ENCODE measurements around the gene ZDHHC11B. TPM values are rescaled to one million over a fixed set of nuclear protein-coding genes. Genes with fewer than 3 reads are reported as not detected.
"Not testable (repeated sequence)": the region's sequence is repeated elsewhere in the genome, so short reads cannot be mapped to it uniquely, and the experiment has no call there.

Gene ZDHHC11B
- total RNA-seq, 1 experiment from 2014 or later = not detected

- TF ChIP-seq, protein P1, sequence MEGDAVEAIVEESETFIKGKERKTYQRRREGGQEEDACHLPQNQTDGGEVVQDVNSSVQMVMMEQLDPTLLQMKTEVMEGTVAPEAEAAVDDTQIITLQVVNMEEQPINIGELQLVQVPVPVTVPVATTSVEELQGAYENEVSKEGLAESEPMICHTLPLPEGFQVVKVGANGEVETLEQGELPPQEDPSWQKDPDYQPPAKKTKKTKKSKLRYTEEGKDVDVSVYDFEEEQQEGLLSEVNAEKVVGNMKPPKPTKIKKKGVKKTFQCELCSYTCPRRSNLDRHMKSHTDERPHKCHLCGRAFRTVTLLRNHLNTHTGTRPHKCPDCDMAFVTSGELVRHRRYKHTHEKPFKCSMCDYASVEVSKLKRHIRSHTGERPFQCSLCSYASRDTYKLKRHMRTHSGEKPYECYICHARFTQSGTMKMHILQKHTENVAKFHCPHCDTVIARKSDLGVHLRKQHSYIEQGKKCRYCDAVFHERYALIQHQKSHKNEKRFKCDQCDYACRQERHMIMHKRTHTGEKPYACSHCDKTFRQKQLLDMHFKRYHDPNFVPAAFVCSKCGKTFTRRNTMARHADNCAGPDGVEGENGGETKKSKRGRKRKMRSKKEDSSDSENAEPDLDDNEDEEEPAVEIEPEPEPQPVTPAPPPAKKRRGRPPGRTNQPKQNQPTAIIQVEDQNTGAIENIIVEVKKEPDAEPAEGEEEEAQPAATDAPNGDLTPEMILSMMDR (IDR thresholded peaks at IDR 0.05; ENCODE audit: unreplicated experiment) = no peak
- no peaks in the 10 kb centered on the region for H3K9me3 Mint-ChIP-seq (ENCODE audit: unreplicated experiment)
- peaks cover 10% of the 10 kb centered on the region for H3K27me3 Mint-ChIP-seq (ENCODE audit: insufficient read depth, unreplicated experiment)
- peaks cover 10% of the 10 kb centered on the region for H3K36me3 Mint-ChIP-seq (ENCODE audit: insufficient read depth, unreplicated experiment)
- no peak for DNase-seq (ENCODE audit: unreplicated experiment)
- H3K4me1 Mint-ChIP-seq (ENCODE audit: insufficient read depth, unreplicated experiment) = no peaks in the 10 kb centered on the region
- POLR2A ChIA-PET = no interaction called here
- CTCF ChIA-PET = interaction anchor here (0.7 kb wide), 2 partner anchors 569 to 1645 kb away, joined by 3 read pairs; no protein-coding TSS in a partner anchor
- intact Hi-C loops (cut with micrococcal nuclease) = no loop called here
- H3K4me3 Mint-ChIP-seq (ENCODE audit: unreplicated experiment) = no peak overlapping the region
- no TSS peak for BruUV-seq (replicated peaks)
- H3K27ac Mint-ChIP-seq (ENCODE audit: low read depth, unreplicated experiment) = no peak overlapping the region
Measured at GRCh38 chr5:756865-757345, 27.6 kb downstream of the ZDHHC11B start.

DNA sequence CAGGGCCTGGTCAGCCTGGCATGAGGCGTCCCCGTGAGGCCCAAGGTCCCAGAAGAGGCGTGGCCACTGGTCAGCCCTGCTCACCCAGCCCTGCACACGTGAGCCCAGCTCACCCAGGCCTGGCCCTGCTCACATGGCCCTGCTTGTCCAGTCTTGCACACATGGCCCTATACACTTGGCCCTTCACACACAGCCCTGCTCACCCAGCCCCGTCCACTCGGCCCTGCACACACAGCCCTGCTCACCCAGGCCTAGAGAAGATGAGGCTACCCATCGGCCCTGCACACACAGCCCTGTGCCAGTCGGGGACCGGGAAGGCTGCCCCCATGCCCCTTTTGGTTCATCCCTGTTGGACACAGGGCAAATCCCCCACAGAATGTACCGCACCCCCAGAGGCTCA lies 28.4 kb downstream of the ZDHHC11B start:
- H3K9me3 Mint-ChIP-seq (ENCODE audit: unreplicated experiment) = no peaks in the 10 kb centered on the region
- H3K4me3 Mint-ChIP-seq (ENCODE audit: unreplicated experiment) = no peak overlapping the region
- ChIA-PET CTCF (interaction anchor here (0.7 kb wide), 1 partner anchor 568 kb away, joined by 3 read pairs; no protein-coding TSS in a partner anchor), POLR2A (no interaction called here)
- intact Hi-C loops (cut with micrococcal nuclease) = no loop called here
- no peaks in the 10 kb centered on the region for H3K4me1 Mint-ChIP-seq (ENCODE audit: insufficient read depth, unreplicated experiment)
- H3K36me3 Mint-ChIP-seq (ENCODE audit: insufficient read depth, unreplicated experiment) = peaks cover 10% of the 10 kb centered on the region
- no peak overlapping the region for H3K27ac Mint-ChIP-seq (ENCODE audit: low read depth, unreplicated experiment)
- H3K27me3 Mint-ChIP-seq (ENCODE audit: insufficient read depth, unreplicated experiment) = peaks cover 10% of the 10 kb centered on the region
- TF ChIP-seq, protein P1 (IDR thresholded peaks at IDR 0.05; ENCODE audit: unreplicated experiment) = no peak
- DNase-seq (ENCODE audit: unreplicated experiment) = no peak
- no TSS peak for BruUV-seq (replicated peaks)

GRCh38 chr5:754143-754632 lies 30.3 kb downstream of the ZDHHC11B start:
- H3K9me3 Mint-ChIP-seq (ENCODE audit: unreplicated experiment); H3K4me1 Mint-ChIP-seq (ENCODE audit: insufficient read depth, unreplicated experiment); CTCF ChIA-PET; H3K4me3 Mint-ChIP-seq (ENCODE audit: unreplicated experiment); DNase-seq (ENCODE audit: unreplicated experiment); H3K27ac Mint-ChIP-seq (ENCODE audit: low read depth, unreplicated experiment); H3K27me3 Mint-ChIP-seq (ENCODE audit: insufficient read depth, unreplicated experiment); POLR2A ChIA-PET; intact Hi-C loops (cut with micrococcal nuclease); BruUV-seq (replicated peaks): not testable (repeated sequence)
- peaks cover 10% of the 10 kb centered on the region for H3K36me3 Mint-ChIP-seq (ENCODE audit: insufficient read depth, unreplicated experiment)

GRCh38 chr5:753567-754142 lies 30.9 kb downstream of the ZDHHC11B start:
- CTCF ChIA-PET; H3K27ac Mint-ChIP-seq (ENCODE audit: low read depth, unreplicated experiment); BruUV-seq (replicated peaks); H3K9me3 Mint-ChIP-seq (ENCODE audit: unreplicated experiment); POLR2A ChIA-PET; DNase-seq (ENCODE audit: unreplicated experiment); H3K4me3 Mint-ChIP-seq (ENCODE audit: unreplicated experiment); H3K4me1 Mint-ChIP-seq (ENCODE audit: insufficient read depth, unreplicated experiment); intact Hi-C loops (cut with micrococcal nuclease); H3K27me3 Mint-ChIP-seq (ENCODE audit: insufficient read depth, unreplicated experiment): not testable (repeated sequence)
- peaks cover 10% of the 10 kb centered on the region for H3K36me3 Mint-ChIP-seq (ENCODE audit: insufficient read depth, unreplicated experiment)

- H3K9me3 Mint-ChIP-seq (ENCODE audit: unreplicated experiment); BruUV-seq (replicated peaks); H3K4me1 Mint-ChIP-seq (ENCODE audit: insufficient read depth, unreplicated experiment); H3K4me3 Mint-ChIP-seq (ENCODE audit: unreplicated experiment); H3K27ac Mint-ChIP-seq (ENCODE audit: low read depth, unreplicated experiment); H3K27me3 Mint-ChIP-seq (ENCODE audit: insufficient read depth, unreplicated experiment); intact Hi-C loops (cut with micrococcal nuclease); DNase-seq (ENCODE audit: unreplicated experiment); CTCF ChIA-PET; POLR2A ChIA-PET: not testable (repeated sequence)
- peaks cover 10% of the 10 kb centered on the region for H3K36me3 Mint-ChIP-seq (ENCODE audit: insufficient read depth, unreplicated experiment)
Measured at GRCh38 chr5:752532-753115, 31.9 kb downstream of the ZDHHC11B start.

DNA sequence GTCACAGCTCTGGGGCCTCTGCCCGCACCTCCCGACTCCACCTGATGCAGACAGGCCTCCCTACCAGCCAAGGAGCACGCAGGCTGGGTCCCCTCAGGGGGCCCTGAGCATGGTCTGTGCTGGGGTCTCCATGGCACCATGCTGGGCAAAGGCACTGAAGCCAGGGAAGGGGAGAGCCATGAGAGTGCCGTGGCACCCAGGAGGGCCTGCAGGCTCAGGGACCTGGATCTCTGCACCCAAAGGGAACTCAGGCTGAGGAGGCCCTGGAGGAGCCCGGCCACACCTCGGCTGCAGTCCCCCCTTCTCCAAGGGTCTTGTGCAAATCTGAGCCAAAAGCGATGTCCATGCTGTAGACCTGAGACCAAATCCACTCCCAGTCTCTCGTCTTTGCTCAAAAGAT lies 32.5 kb downstream of the ZDHHC11B start:
- POLR2A ChIA-PET; H3K9me3 Mint-ChIP-seq (ENCODE audit: unreplicated experiment); H3K4me3 Mint-ChIP-seq (ENCODE audit: unreplicated experiment); CTCF ChIA-PET; intact Hi-C loops (cut with micrococcal nuclease); DNase-seq (ENCODE audit: unreplicated experiment); H3K27ac Mint-ChIP-seq (ENCODE audit: low read depth, unreplicated experiment); H3K27me3 Mint-ChIP-seq (ENCODE audit: insufficient read depth, unreplicated experiment); H3K4me1 Mint-ChIP-seq (ENCODE audit: insufficient read depth, unreplicated experiment); BruUV-seq (replicated peaks): not testable (repeated sequence)
- H3K36me3 Mint-ChIP-seq (ENCODE audit: insufficient read depth, unreplicated experiment) = peaks cover 10% of the 10 kb centered on the region
